A673 (cell line): ENCODE results near the gene UBA52. TPM values are rescaled to one million over a fixed set of nuclear protein-coding genes. Genes with fewer than 3 reads are reported as not detected.

Source experiments
- BruUV-seq: library from RNA; stranded (reverse); fragments of 400-500 nt; replicated peaks from 2 replicates; lab custom pipeline; 2021; lab: Mats Ljungman, UMichigan
- CTCF ChIA-PET: fragments of 300-600 bp; sonication (Branson Sonifier 250); formaldehyde crosslinking; loops from one replicate; lab custom pipeline; 2022; ENCODE audit warnings: antibody characterized with exemption; lab: Charles Lee
- POLR2A ChIA-PET: fragments of 300-600 bp; sonication (Branson Sonifier 250); formaldehyde crosslinking; loops from one replicate; lab custom pipeline; 2022; ENCODE audit warnings: antibody characterized with exemption; ENCODE audit not compliant: low non-redundant PET; lab: Charles Lee
- DNase-seq: peaks from one replicate; pipeline ENCODE4 v3.0.0-alpha.2; 2015; ENCODE audit warnings: low spot score
- H3K27ac ChIP-seq: fragments of 200-600 bp; sonication (generic); 2 replicates; pipeline ENCODE4 v1.5.1; 2016; ENCODE audit warnings: mixed run types, low read depth, mild to moderate bottlenecking, mixed read lengths, antibody characterized with exemption, low read length; ENCODE audit not compliant: poor library complexity, severe bottlenecking
- H3K27me3 ChIP-seq: fragments of 200-600 bp; sonication (generic); replicated peaks from 2 replicates; pipeline ENCODE4 v1.6.1; 2017; ENCODE audit warnings: mixed run types, low read depth, mild to moderate bottlenecking, mixed read lengths, antibody characterized with exemption, low read length; ENCODE audit not compliant: insufficient read depth, poor library complexity
- H3K36me3 ChIP-seq: fragments of 200-600 bp; sonication (generic); 2 replicates; pipeline ENCODE4 v1.6.1; 2016; ENCODE audit warnings: mixed run types, mild to moderate bottlenecking, mixed read lengths, antibody characterized with exemption, low read length; ENCODE audit not compliant: insufficient read depth, poor library complexity, severe bottlenecking
- H3K4me1 ChIP-seq: fragments of 200-600 bp; sonication (generic); 2 replicates; pipeline ENCODE4 v1.6.1; 2017; ENCODE audit warnings: mixed run types, mild to moderate bottlenecking, mixed read lengths, antibody characterized with exemption, low read length; ENCODE audit not compliant: insufficient read depth, poor library complexity, severe bottlenecking
- H3K4me3 ChIP-seq: fragments of 200-600 bp; sonication (generic); 2 replicates; pipeline ENCODE4 v1.5.1; 2016; ENCODE audit warnings: low read depth, mixed run types, mild to moderate bottlenecking, mixed read lengths, low read length; ENCODE audit not compliant: poor library complexity, severe bottlenecking
- H3K9me3 ChIP-seq: fragments of 200-600 bp; sonication (generic); 2 replicates; pipeline ENCODE4 v1.6.1; 2016; ENCODE audit warnings: mixed run types, low read depth, mild to moderate bottlenecking, mixed read lengths, antibody characterized with exemption, low read length; ENCODE audit not compliant: poor library complexity, severe bottlenecking
- EZH2 ChIP-seq: fragments of 200-600 bp; sonication (generic); IDR thresholded peaks from 2 replicates; pipeline ENCODE4 v1.6.1; 2017; ENCODE audit warnings: borderline replicate concordance, low read depth, mild to moderate bottlenecking, mixed read lengths, antibody characterized with exemption, low read length; ENCODE audit not compliant: poor library complexity, severe bottlenecking
- intact Hi-C: fragments of 100-400 bp; cut with micrococcal nuclease; formaldehyde crosslinking; loops from one replicate; pipeline ENCODE4 v1.10.0; 2022; ENCODE audit not compliant: unreplicated experiment
- total RNA-seq: library from RNA; stranded (reverse); gene quantifications from 2 replicates; pipeline ENCODE4 v1.2.3, GENCODE V29; 2021
- TF ChIP-seq, protein P1 (sequence below): fragments of 300-800, 200-600 bp; sonication (generic); conservative IDR thresholded peaks from 2 replicates; pipeline ENCODE4 v1.5.1; 2017; ENCODE audit warnings: low read depth, mild to moderate bottlenecking, antibody characterized with exemption, low read length, moderate library complexity, mixed read lengths

UBA52 gene
- total RNA-seq, 1 experiment from 2014 or later: 1,348 TPM

DNA sequence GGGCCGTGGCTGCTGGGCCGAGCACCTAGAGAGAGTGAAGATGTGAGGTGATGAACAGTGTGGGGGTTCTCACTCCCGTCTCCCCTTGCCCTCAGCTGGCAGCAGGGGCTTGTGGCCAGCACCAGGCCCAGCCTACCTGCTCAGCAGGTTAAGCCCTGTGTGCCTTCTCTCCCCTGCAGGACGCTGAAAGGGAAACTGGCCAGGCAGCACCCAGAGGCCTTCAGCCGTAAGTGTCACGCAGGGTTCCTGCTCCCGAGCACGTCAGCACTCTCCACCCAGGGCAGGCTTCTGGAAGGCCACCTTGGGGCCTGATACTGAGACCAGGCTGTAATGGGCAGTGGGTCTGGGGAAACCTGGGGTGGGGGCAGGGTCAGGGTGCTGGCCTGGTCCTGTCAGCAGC, 4.7 kb upstream of the UBA52 start:
- peaks cover 67% of the 10 kb centered on the region for H3K36me3 ChIP-seq
- TF ChIP-seq, protein P1, sequence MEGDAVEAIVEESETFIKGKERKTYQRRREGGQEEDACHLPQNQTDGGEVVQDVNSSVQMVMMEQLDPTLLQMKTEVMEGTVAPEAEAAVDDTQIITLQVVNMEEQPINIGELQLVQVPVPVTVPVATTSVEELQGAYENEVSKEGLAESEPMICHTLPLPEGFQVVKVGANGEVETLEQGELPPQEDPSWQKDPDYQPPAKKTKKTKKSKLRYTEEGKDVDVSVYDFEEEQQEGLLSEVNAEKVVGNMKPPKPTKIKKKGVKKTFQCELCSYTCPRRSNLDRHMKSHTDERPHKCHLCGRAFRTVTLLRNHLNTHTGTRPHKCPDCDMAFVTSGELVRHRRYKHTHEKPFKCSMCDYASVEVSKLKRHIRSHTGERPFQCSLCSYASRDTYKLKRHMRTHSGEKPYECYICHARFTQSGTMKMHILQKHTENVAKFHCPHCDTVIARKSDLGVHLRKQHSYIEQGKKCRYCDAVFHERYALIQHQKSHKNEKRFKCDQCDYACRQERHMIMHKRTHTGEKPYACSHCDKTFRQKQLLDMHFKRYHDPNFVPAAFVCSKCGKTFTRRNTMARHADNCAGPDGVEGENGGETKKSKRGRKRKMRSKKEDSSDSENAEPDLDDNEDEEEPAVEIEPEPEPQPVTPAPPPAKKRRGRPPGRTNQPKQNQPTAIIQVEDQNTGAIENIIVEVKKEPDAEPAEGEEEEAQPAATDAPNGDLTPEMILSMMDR: no peak
- no peak for TF ChIP-seq EZH2
- intact Hi-C loops: no loop called here
- H3K27ac ChIP-seq: no peak overlapping the region
- ChIA-PET CTCF (no interaction called here), POLR2A (no interaction called here)
- DNase-seq: no peak
- BruUV-seq: no TSS peak
- H3K27me3 ChIP-seq: no peaks in the 10 kb centered on the region
- H3K4me3 ChIP-seq: no peak overlapping the region
- H3K4me1 ChIP-seq: no peaks in the 10 kb centered on the region
- H3K9me3 ChIP-seq: no peaks in the 10 kb centered on the region

DNA sequence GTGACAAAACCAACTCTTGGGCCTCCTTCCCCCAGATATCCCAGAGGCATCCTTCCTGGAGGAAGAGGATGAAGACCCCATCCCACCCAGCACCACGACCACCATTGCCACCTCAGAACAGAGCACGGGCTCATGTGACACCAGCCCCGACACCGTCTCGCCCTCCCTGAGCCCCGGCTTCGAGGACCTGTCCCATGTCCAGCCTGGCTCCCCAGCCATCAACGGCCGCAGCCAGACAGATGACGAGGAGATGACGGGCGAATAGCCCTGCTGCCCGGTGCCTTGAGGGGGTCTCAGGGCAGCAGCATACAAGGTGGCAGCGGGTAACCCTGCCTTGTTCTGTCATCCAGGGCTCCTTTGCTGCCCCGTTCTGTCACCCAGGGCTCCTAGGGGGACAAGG, 3.3 kb upstream of the UBA52 start:
- DNase-seq: no peak
- Histone ChIP-seq H3K4me1 (peaks cover 10% of the 10 kb centered on the region), H3K27ac (no peak overlapping the region), H3K9me3 (no peaks in the 10 kb centered on the region), H3K27me3 (no peaks in the 10 kb centered on the region), H3K4me3 (no peak overlapping the region), H3K36me3 (peaks cover 62% of the 10 kb centered on the region)
- ChIA-PET CTCF (interaction anchor here (0.6 kb wide), 1 partner anchor 21 kb away, joined by 3 read pairs; no protein-coding TSS in a partner anchor), POLR2A (no interaction called here)
- no TSS peak for BruUV-seq
- intact Hi-C loops: no loop called here
- TF ChIP-seq EZH2: no peak
- TF ChIP-seq, protein P1: no peak

DNA sequence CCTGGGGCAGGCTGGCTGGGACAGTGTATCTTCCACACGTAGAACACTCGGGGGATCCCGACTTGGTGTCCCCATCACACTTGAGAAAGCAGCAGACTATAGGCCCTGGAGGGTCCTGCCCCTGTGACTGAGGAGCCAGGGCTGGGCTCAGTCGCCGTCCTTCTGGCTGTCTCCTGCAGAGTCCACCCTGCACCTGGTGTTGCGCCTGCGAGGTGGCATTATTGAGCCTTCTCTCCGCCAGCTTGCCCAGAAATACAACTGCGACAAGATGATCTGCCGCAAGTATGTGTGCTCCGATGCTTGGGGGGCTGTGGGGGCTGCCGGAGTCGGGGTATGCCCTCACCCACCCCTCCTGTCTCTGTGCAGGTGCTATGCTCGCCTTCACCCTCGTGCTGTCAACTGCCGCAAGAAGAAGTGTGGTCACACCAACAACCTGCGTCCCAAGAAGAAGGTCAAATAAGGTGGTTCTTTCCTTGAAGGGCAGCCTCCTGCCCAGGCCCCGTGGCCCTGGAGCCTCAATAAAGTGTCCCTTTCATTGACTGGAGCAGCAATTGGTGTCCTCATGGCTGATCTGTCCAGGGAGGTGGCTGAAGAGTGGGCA, 3.1 kb downstream of the UBA52 start:
- Histone ChIP-seq H3K27me3 (no peaks in the 10 kb centered on the region), H3K27ac (no peak overlapping the region), H3K9me3 (no peaks in the 10 kb centered on the region), H3K4me1 (peaks cover 13% of the 10 kb centered on the region), H3K4me3 (no peak overlapping the region), H3K36me3 (peaks cover 50% of the 10 kb centered on the region)
- ChIA-PET POLR2A (no interaction called here), CTCF (no interaction called here)
- DNase-seq: no peak
- no TSS peak for BruUV-seq
- intact Hi-C loops: no loop called here
- no peak for TF ChIP-seq EZH2
- TF ChIP-seq, protein P1: no peak
